PFSK-1 (cell line): Measurements from ENCODE around the gene TTBK1.

Experiments used
- REST ChIP-seq, 2 experiments: IDR thresholded peaks; 2 replicates each; pipeline versions ENCODE4 v1.6.1 to v1.8.0; 2011 to 2012; ENCODE audit warnings: low read depth in 2 of 2, low read length in 2 of 2, control low read depth in 1 of 2, inconsistent platforms in 1 of 2, mild to moderate bottlenecking in 1 of 2, moderate library complexity in 1 of 2; ENCODE audit not compliant: insufficient read depth in 1 of 2
- SIN3A ChIP-seq: IDR thresholded peaks from 2 replicates; pipeline ENCODE4 v1.6.1; 2012; ENCODE audit warnings: mild to moderate bottlenecking, low read length, moderate library complexity, borderline replicate concordance; ENCODE audit not compliant: insufficient read depth
- TAF1 ChIP-seq: IDR thresholded peaks from 2 replicates; pipeline ENCODE4 v1.6.1; 2012; ENCODE audit warnings: low read length, control low read depth, borderline replicate concordance; ENCODE audit not compliant: insufficient read depth

DNA sequence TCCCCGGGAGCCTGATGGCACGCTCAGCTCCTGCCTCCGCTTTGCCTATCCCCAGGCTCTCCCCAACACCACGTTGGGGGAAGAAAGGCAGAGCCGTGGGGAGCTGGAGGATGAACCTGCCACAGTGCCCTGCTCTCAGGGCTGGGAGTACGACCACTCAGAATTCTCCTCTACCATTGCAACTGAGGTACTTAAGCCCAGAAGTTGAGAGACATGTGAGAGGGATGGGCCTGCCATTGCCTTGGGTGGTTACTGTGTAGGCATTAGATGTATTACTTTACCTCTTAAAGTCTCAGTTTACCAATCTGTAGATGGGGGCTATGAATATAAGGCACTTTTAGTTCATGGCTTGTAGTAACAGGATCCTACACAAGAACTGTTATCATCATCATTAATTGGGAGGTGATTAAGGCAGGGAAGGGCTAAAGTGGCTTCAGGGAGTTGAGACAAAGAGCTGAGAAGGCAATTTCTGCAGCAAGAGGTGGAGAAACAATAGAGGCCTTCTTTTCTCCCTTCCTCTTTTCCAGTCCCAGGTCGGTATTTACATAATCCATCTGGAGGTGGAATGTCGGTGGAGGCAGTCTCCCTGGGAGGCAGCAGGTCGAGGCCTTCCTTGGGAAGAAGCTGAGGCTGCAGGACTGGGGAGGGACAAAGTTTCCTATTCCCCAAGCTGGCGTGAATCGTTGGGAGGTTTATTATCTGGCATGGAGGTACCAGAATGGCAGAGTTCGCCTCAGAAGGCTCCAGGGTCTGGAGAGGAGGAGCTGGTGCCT lies 55.5 kb downstream of the TTBK1 start:
- TF ChIP-seq REST (IDR thresholded peaks at IDR 0.05; ENCODE audit: insufficient read depth in 1 of 2, low read depth in 2 of 2, low read length in 2 of 2) = no peak
- TF ChIP-seq SIN3A = no peak
- TF ChIP-seq TAF1 = no peak
